Measurements from ENCODE around the gene TXNRD2.

TXNRD2 gene

GRCh38 chr22:19845054-19845722 is 96.4 kb downstream of the TXNRD2 start:
- TF ChIP-seq ZFX (IDR thresholded peaks at IDR 0.05) (no peak), CTCF (conservative IDR thresholded peaks at IDR 0.05) (no peak)
- H3K27ac ChIP-seq, result peak overlapping the region; percentile 66

GRCh38 chr22:19844377-19845053 is 97.1 kb downstream of the TXNRD2 start:
- peak overlapping the region; percentile 66 for H3K27ac ChIP-seq
- TF ChIP-seq CTCF (conservative IDR thresholded peaks at IDR 0.05) (no peak), ZFX (IDR thresholded peaks at IDR 0.05) (peak; percentile 52; the same call in 1 of the 2 replicates)

- TF ChIP-seq ZFX (IDR thresholded peaks at IDR 0.05) (no peak), CTCF (conservative IDR thresholded peaks at IDR 0.05) (no peak)
- H3K27ac ChIP-seq, result peak overlapping the region; percentile 66
Observed at GRCh38 chr22:19843857-19844376, 97.7 kb downstream of the TXNRD2 start.

- TF ChIP-seq CTCF (conservative IDR thresholded peaks at IDR 0.05), result no peak
- no peak for TF ChIP-seq ZFX (IDR thresholded peaks at IDR 0.05)
- peak overlapping the region; percentile 66 for H3K27ac ChIP-seq
Observed at GRCh38 chr22:19843107-19843856, 98.3 kb downstream of the TXNRD2 start.

- TF ChIP-seq ZFX (IDR thresholded peaks at IDR 0.05) (no peak), CTCF (conservative IDR thresholded peaks at IDR 0.05) (no peak)
- H3K27ac ChIP-seq, result no peak overlapping the region
Observed at GRCh38 chr22:19842393-19843106, 99.1 kb downstream of the TXNRD2 start.

GRCh38 chr22:19841641-19842392 is 99.8 kb downstream of the TXNRD2 start:
- H3K27ac ChIP-seq, result no peak overlapping the region

More at GRCh38 chr22:19841641-19842392, 99.8 kb downstream of the TXNRD2 start:
- TF ChIP-seq CTCF (conservative IDR thresholded peaks at IDR 0.05) (no peak), ZFX (IDR thresholded peaks at IDR 0.05) (no peak)

Measured in C4-2B (cell line).